ENCODE results near the gene OR51I1.

The OR51I1 gene

GRCh38 chr11:5486421-5486820 is 45.1 kb upstream of the OR51I1 start:
- Histone ChIP-seq H3K4me3 (ENCODE audit: low read depth, low read length) (no peak overlapping the region), H3K9ac (no peak overlapping the region), H2AFZ (no peak overlapping the region), H3K36me3 (ENCODE audit: control insufficient read depth, insufficient read depth, low read length) (no peaks in the 10 kb centered on the region), H3K4me1 (no peaks in the 10 kb centered on the region), H3K9me3 (ENCODE audit: control insufficient read depth, low read length) (no peaks in the 10 kb centered on the region), H3K27me3 (ENCODE audit: control insufficient read depth, insufficient read depth, low read length) (no peaks in the 10 kb centered on the region), H3K27ac (no peak overlapping the region), H3K4me2 (ENCODE audit: low read length) (no peak overlapping the region), H3K79me2 (no peaks in the 10 kb centered on the region)
- no peak for TF ChIP-seq CTCF (IDR thresholded peaks at IDR 0.05)

GRCh38 chr11:5486003-5486402 is 44.7 kb upstream of the OR51I1 start:
- Histone ChIP-seq H3K9me3 (ENCODE audit: control insufficient read depth, low read length) (no peaks in the 10 kb centered on the region), H3K9ac (no peak overlapping the region), H3K36me3 (ENCODE audit: control insufficient read depth, insufficient read depth, low read length) (no peaks in the 10 kb centered on the region), H3K4me1 (no peaks in the 10 kb centered on the region), H3K4me3 (ENCODE audit: low read depth, low read length) (no peak overlapping the region), H3K4me2 (ENCODE audit: low read length) (no peak overlapping the region), H3K27ac (no peak overlapping the region), H2AFZ (no peak overlapping the region), H3K27me3 (ENCODE audit: control insufficient read depth, insufficient read depth, low read length) (no peaks in the 10 kb centered on the region), H3K79me2 (no peaks in the 10 kb centered on the region)
- TF ChIP-seq CTCF (IDR thresholded peaks at IDR 0.05): no peak

GRCh38 chr11:5476186-5476819 is 35.0 kb upstream of the OR51I1 start:
- Histone ChIP-seq H3K27ac (no peak overlapping the region), H3K4me2 (ENCODE audit: low read length) (no peak overlapping the region), H3K4me3 (ENCODE audit: low read depth, low read length) (no peak overlapping the region), H3K36me3 (ENCODE audit: control insufficient read depth, insufficient read depth, low read length) (no peaks in the 10 kb centered on the region), H3K4me1 (no peaks in the 10 kb centered on the region), H3K9me3 (ENCODE audit: control insufficient read depth, low read length) (no peaks in the 10 kb centered on the region), H3K79me2 (no peaks in the 10 kb centered on the region), H3K9ac (no peak overlapping the region), H2AFZ (no peak overlapping the region), H3K27me3 (ENCODE audit: control insufficient read depth, insufficient read depth, low read length) (no peaks in the 10 kb centered on the region)
- TF ChIP-seq CTCF (IDR thresholded peaks at IDR 0.05): peak; percentile 58

- Histone ChIP-seq H3K9ac (no peak overlapping the region), H3K9me3 (ENCODE audit: control insufficient read depth, low read length) (no peaks in the 10 kb centered on the region), H3K4me1 (no peaks in the 10 kb centered on the region), H3K27me3 (ENCODE audit: control insufficient read depth, insufficient read depth, low read length) (no peaks in the 10 kb centered on the region), H3K4me3 (ENCODE audit: low read depth, low read length) (no peak overlapping the region), H3K79me2 (no peaks in the 10 kb centered on the region), H3K36me3 (ENCODE audit: control insufficient read depth, insufficient read depth, low read length) (no peaks in the 10 kb centered on the region), H3K27ac (no peak overlapping the region), H2AFZ (no peak overlapping the region), H3K4me2 (ENCODE audit: low read length) (no peak overlapping the region)
- no peak for TF ChIP-seq CTCF (IDR thresholded peaks at IDR 0.05)
These were observed 32.6 kb upstream of the OR51I1 start for GRCh38 chr11:5473921-5474320.

GRCh38 chr11:5467527-5467926 is 26.2 kb upstream of the OR51I1 start:
- no peak for TF ChIP-seq CTCF (IDR thresholded peaks at IDR 0.05)
- Histone ChIP-seq H3K27me3 (ENCODE audit: control insufficient read depth, insufficient read depth, low read length) (no peaks in the 10 kb centered on the region), H3K36me3 (ENCODE audit: control insufficient read depth, insufficient read depth, low read length) (no peaks in the 10 kb centered on the region), H3K9ac (no peak overlapping the region), H3K27ac (no peak overlapping the region), H3K79me2 (no peaks in the 10 kb centered on the region), H3K9me3 (ENCODE audit: control insufficient read depth, low read length) (no peaks in the 10 kb centered on the region), H3K4me3 (ENCODE audit: low read depth, low read length) (no peak overlapping the region), H3K4me1 (no peaks in the 10 kb centered on the region), H2AFZ (no peak overlapping the region), H3K4me2 (ENCODE audit: low read length) (no peak overlapping the region)

Data from parathyroid adenoma (tissue), 2 donors.